NCI-H187 (cell line): ENCODE data around the gene AFDN.

Experiments used
- DNase-seq, 2 experiments: peaks; one replicate each; lab custom pipeline; 2025; lab: John Stamatoyannopoulos, UW

Gene AFDN

GRCh38 chr6:167796192-167796981 lies 30.3 kb upstream of the AFDN start:
- DNase-seq = no peak

GRCh38 chr6:167797011-167797471 lies 29.7 kb upstream of the AFDN start:
- no peak for DNase-seq

- no peak for DNase-seq
These were observed 29.0 kb upstream of the AFDN start for GRCh38 chr6:167797476-167798265.

- no peak for DNase-seq
These were observed 28.3 kb upstream of the AFDN start for GRCh38 chr6:167798453-167798852.

- no peak for DNase-seq
These were observed 27.5 kb upstream of the AFDN start for GRCh38 chr6:167799033-167799821.

GRCh38 chr6:167800549-167800948 lies 26.2 kb upstream of the AFDN start:
- DNase-seq = no peak

GRCh38 chr6:167801263-167801662 lies 25.4 kb upstream of the AFDN start:
- no peak for DNase-seq

GRCh38 chr6:167802339-167802738 lies 24.4 kb upstream of the AFDN start:
- no peak for DNase-seq

GRCh38 chr6:167803816-167804215 lies 22.9 kb upstream of the AFDN start:
- no peak for DNase-seq

- no peak for DNase-seq
These were observed 22.3 kb upstream of the AFDN start for GRCh38 chr6:167804281-167805013.

GRCh38 chr6:167805349-167806060 lies 21.2 kb upstream of the AFDN start:
- DNase-seq = no peak

- no peak for DNase-seq
These were observed 20.5 kb upstream of the AFDN start for GRCh38 chr6:167806061-167806700.

GRCh38 chr6:167807200-167807599 lies 19.5 kb upstream of the AFDN start:
- DNase-seq = no peak

- DNase-seq = no peak
These were observed 19.0 kb upstream of the AFDN start for GRCh38 chr6:167807756-167808155.

- DNase-seq = no peak
These were observed 15.7 kb upstream of the AFDN start for GRCh38 chr6:167811040-167811439.

- DNase-seq = no peak
These were observed 15.1 kb upstream of the AFDN start for GRCh38 chr6:167811442-167812087.

- no peak for DNase-seq
These were observed 14.6 kb upstream of the AFDN start for GRCh38 chr6:167812088-167812487.

- DNase-seq = no peak
These were observed 11.3 kb upstream of the AFDN start for GRCh38 chr6:167815296-167815980.

GRCh38 chr6:167817016-167817415 lies 9.7 kb upstream of the AFDN start:
- DNase-seq = no peak
